Mucosa of descending colon (tissue), 3 donors: ENCODE results near the gene RXFP2. TPM values are rescaled to one million over a fixed set of nuclear protein-coding genes. Genes with fewer than 3 reads are reported as not detected.

Experiments
- ATAC-seq: fragments of 200-7000 bp; cut with Tn5 transposase; one replicate; pipeline ENCODE4 v1.9.1; 2020; ENCODE audit warnings: mild to moderate bottlenecking, moderate library complexity
- DNase-seq, 3 donors: peaks; one replicate each; pipeline ENCODE4 v3.0.0-alpha.2; 2020
- H3K36me3 ChIP-seq: fragments of 200-600 bp; one replicate; pipeline ENCODE4 v1.8.0; 2021; ENCODE audit warnings: low read depth, mild to moderate bottlenecking
- H3K4me1 ChIP-seq: fragments of 200-600 bp; one replicate; pipeline ENCODE4 v1.8.0; 2021; ENCODE audit warnings: low read depth, mild to moderate bottlenecking
- H3K4me3 ChIP-seq: fragments of 200-600 bp; one replicate; pipeline ENCODE4 v1.8.0; 2021; ENCODE audit warnings: mild to moderate bottlenecking
- H3K9me3 ChIP-seq: fragments of 200-600 bp; one replicate; pipeline ENCODE4 v1.8.0; 2021; ENCODE audit warnings: mild to moderate bottlenecking
- intact Hi-C, 2 donors: fragments of 100-400 bp; cut with DNase I in 1 of 2; cut with micrococcal nuclease in 1 of 2; formaldehyde crosslinking; loops; one replicate each; pipeline versions ENCODE4 v1.11.0 to v1.11.1; 2022; cut with DNase I, micrococcal nuclease
- total RNA-seq, 3 donors: library from RNA; stranded (reverse); fragmentation: NEBNext Ultra II Directional in 2 of 3; extraction: Animal tissue kit (Norgen Biotek cat#: 25700) in 2 of 3; gene quantifications; one replicate each; pipeline versions ENCODE4 v1.2.1 to v1.2.4, GENCODE V29; 2021 to 2023
- TF ChIP-seq, protein P1 (sequence below): fragments of 200-600 bp; IDR thresholded peaks from one replicate; pipeline ENCODE4 v1.8.0; 2022; ENCODE audit warnings: antibody characterized with exemption, mild to moderate bottlenecking
- donor health status: DM: no; HTN: no; CAD: no; lungs with moderate emphysema.
- donor health status: DM: no; HTN: no; CAD: no.
- donor health status: DM: no; HTN: yes; CAD: no.

Gene RXFP2
- total RNA-seq, 3 donors from 2014 or later = not detected

- intact Hi-C loops = no loop called here
- no peak for DNase-seq
- no peaks in the 10 kb centered on the region for H3K9me3 ChIP-seq
- H3K4me3 ChIP-seq = no peak overlapping the region
- TF ChIP-seq, protein P1, sequence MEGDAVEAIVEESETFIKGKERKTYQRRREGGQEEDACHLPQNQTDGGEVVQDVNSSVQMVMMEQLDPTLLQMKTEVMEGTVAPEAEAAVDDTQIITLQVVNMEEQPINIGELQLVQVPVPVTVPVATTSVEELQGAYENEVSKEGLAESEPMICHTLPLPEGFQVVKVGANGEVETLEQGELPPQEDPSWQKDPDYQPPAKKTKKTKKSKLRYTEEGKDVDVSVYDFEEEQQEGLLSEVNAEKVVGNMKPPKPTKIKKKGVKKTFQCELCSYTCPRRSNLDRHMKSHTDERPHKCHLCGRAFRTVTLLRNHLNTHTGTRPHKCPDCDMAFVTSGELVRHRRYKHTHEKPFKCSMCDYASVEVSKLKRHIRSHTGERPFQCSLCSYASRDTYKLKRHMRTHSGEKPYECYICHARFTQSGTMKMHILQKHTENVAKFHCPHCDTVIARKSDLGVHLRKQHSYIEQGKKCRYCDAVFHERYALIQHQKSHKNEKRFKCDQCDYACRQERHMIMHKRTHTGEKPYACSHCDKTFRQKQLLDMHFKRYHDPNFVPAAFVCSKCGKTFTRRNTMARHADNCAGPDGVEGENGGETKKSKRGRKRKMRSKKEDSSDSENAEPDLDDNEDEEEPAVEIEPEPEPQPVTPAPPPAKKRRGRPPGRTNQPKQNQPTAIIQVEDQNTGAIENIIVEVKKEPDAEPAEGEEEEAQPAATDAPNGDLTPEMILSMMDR = no peak
- H3K4me1 ChIP-seq = no peaks in the 10 kb centered on the region
- ATAC-seq = peak; percentile 78
- H3K36me3 ChIP-seq = no peaks in the 10 kb centered on the region
Observed at GRCh38 chr13:31793246-31793645, 53.9 kb downstream of the RXFP2 start.

GRCh38 chr13:31794452-31794851 lies 55.1 kb downstream of the RXFP2 start:
- no peak for DNase-seq
- Histone ChIP-seq H3K4me1 (peaks cover 3% of the 10 kb centered on the region), H3K9me3 (no peaks in the 10 kb centered on the region), H3K36me3 (no peaks in the 10 kb centered on the region), H3K4me3 (no peak overlapping the region)
- TF ChIP-seq, protein P1 = no peak
- no peak for ATAC-seq
- intact Hi-C loops = no loop called here

DNA sequence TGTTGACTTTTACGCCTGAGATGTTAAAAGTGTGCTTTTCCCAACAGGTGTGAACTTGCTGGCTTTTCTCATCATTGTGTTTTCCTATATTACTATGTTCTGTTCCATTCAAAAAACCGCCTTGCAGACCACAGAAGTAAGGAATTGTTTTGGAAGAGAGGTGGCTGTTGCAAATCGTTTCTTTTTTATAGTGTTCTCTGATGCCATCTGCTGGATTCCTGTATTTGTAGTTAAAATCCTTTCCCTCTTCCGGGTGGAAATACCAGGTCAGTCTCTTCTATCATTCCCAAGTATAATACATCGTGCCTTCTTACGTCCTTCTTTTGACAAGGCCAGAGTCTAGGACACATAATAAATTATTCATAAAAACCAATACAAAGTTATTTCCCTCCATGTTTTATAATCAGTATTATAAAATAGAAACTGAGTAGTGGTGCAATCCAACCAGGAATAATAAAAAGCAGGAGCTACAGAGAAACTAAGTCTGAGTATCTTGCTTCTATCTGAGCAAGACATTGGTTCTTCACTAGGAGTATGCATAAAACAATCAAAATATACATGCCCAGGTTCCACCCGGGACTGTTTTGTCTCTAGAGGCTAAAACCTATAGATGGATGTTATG lies 57.9 kb downstream of the RXFP2 start:
- Histone ChIP-seq H3K36me3 (no peaks in the 10 kb centered on the region), H3K4me1 (peaks cover 3% of the 10 kb centered on the region), H3K9me3 (no peaks in the 10 kb centered on the region), H3K4me3 (no peak overlapping the region)
- ATAC-seq (peak; percentile 50), DNase-seq (peak in 1 of 3 donors; percentile 14)
- TF ChIP-seq, protein P1 = no peak
- intact Hi-C loops = no loop called here

- no peak for ATAC-seq
- TF ChIP-seq, protein P1 = no peak
- intact Hi-C loops = no loop called here
Observed at GRCh38 chr13:31798189-31798588, 58.9 kb downstream of the RXFP2 start.

DNA sequence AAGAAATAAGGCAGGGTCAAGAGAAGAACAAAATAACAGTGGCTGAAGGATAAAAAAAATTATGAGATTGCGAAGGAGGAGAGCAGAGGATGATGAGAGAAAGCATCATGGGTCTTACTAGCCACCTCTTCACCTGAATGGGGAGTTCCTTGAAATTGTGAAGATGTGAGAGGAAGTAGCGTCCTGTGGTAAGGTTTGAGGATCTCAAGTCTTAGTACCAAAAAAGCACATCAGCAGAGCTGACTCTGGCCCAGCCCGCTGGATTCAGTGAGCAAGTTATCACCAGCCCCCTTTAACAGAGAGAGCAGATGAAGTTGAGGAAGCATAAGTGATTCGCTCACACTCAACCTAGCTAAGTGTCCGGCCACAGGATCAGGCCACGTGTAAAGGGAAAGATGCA lies 61.8 kb downstream of the RXFP2 start:
- peaks cover 3% of the 10 kb centered on the region for H3K4me1 ChIP-seq
- no peaks in the 10 kb centered on the region for H3K9me3 ChIP-seq
- TF ChIP-seq, protein P1 = no peak
- intact Hi-C loops = no loop called here
- DNase-seq (no peak), ATAC-seq (no peak)
- no peaks in the 10 kb centered on the region for H3K36me3 ChIP-seq
- H3K4me3 ChIP-seq = no peak overlapping the region

More at GRCh38 chr13:31798189-31798588, 58.9 kb downstream of the RXFP2 start:
- Histone ChIP-seq H3K36me3 (no peaks in the 10 kb centered on the region), H3K4me3 (no peak overlapping the region), H3K4me1 (peaks cover 3% of the 10 kb centered on the region), H3K9me3 (no peaks in the 10 kb centered on the region)
- DNase-seq = no peak

DNA sequence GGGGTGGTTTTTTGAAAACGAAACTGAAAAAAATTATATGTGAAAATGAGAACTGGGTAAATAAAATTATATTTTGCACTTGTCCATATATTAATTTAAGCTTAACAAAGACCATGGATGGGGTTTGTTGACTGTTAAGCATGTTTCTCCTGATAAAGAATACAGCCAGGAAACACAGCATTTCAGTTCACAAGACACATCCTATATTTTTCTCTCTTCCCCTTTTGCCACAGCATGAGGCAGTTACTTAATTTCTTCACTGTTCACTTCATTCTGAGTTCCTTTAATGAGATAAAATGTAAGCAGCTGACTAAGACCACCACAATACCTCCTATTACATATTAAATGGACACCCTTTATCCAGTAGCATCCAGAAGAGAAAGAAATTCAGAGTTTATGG lies 64.0 kb downstream of the RXFP2 start:
- Histone ChIP-seq H3K36me3 (no peaks in the 10 kb centered on the region), H3K4me1 (peaks cover 3% of the 10 kb centered on the region), H3K9me3 (no peaks in the 10 kb centered on the region), H3K4me3 (no peak overlapping the region)
- TF ChIP-seq, protein P1 = no peak
- DNase-seq (no peak), ATAC-seq (no peak)
- intact Hi-C loops = no loop called here
